Stimulated activated CD4-positive, alpha-beta T cell treated with anti-CD3 and anti-CD28 coated beads, Interleukin-1b, Interleukin-23, amount 100 ng/mL, for 48 hours (primary cell): ENCODE results near the gene IQCN.

Experiments
- DNase-seq: peaks from one replicate; pipeline ENCODE4 v3.0.0-alpha.2; 2020

IQCN gene

GRCh38 chr19:18274219-18274780, at the start of gene IQCN:
TSS of gene IQCN (minus strand) at chr19:18274452. CDS start at chr19:18269478, 4,974 bp downstream.
- DNase-seq = no peak

GRCh38 chr19:18322759-18323460, 48.7 kb upstream of the IQCN start, which contains the start of gene LSM4:
TSS of gene LSM4 (minus strand) at chr19:18323076. CDS start at chr19:18323020, 56 bp downstream.
- peak; percentile 100 for DNase-seq

- peak; percentile 55 for DNase-seq
Observed at GRCh38 chr19:18322318-18322758, 48.1 kb upstream of the IQCN start.

- peak; percentile 44 for DNase-seq
Observed at GRCh38 chr19:18321734-18322102, 47.5 kb upstream of the IQCN start.

- no peak for DNase-seq
Observed at GRCh38 chr19:18320865-18321733, 46.8 kb upstream of the IQCN start.

- no peak for DNase-seq
Observed at GRCh38 chr19:18319591-18320135, 45.4 kb upstream of the IQCN start.

GRCh38 chr19:18317961-18318800, 43.9 kb upstream of the IQCN start:
- DNase-seq = peak; percentile 44

GRCh38 chr19:18313398-18313797, 39.1 kb upstream of the IQCN start:
- no peak for DNase-seq

GRCh38 chr19:18312092-18312534, 37.9 kb upstream of the IQCN start:
- no peak for DNase-seq

GRCh38 chr19:18311502-18312091, 37.3 kb upstream of the IQCN start:
- no peak for DNase-seq

- DNase-seq = no peak
Observed at GRCh38 chr19:18310966-18311365, 36.7 kb upstream of the IQCN start.

- DNase-seq = no peak
Observed at GRCh38 chr19:18310118-18310909, 36.1 kb upstream of the IQCN start.

GRCh38 chr19:18309525-18310064, 35.3 kb upstream of the IQCN start:
- no peak for DNase-seq

- no peak for DNase-seq
Observed at GRCh38 chr19:18308948-18309325, 34.7 kb upstream of the IQCN start.

- no peak for DNase-seq
Observed at GRCh38 chr19:18308051-18308947, 34.0 kb upstream of the IQCN start.

- DNase-seq = no peak
Observed at GRCh38 chr19:18307271-18307681, 33.0 kb upstream of the IQCN start.

GRCh38 chr19:18306888-18307260, 32.6 kb upstream of the IQCN start:
- no peak for DNase-seq

- DNase-seq = no peak
Observed at GRCh38 chr19:18306209-18306887, 32.1 kb upstream of the IQCN start.
